RKO (cell line): ENCODE measurements around the gene GSG1L.
"Not testable (repeated sequence)": the region's sequence is repeated elsewhere in the genome, so short reads cannot be mapped to it uniquely, and the experiment has no call there.

Experiments used
- DNase-seq: peaks from one replicate; pipeline ENCODE4 v3.0.0-alpha.2; 2016; ENCODE audit warnings: low spot score

The GSG1L gene

GRCh38 chr16:27899736-27900135 is 163.8 kb downstream of the GSG1L start:
- no peak for DNase-seq

- no peak for DNase-seq
Observed at GRCh38 chr16:27894386-27894785, 169.1 kb downstream of the GSG1L start.

GRCh38 chr16:27892879-27893278 is 170.6 kb downstream of the GSG1L start:
- no peak for DNase-seq

- no peak for DNase-seq
Observed at GRCh38 chr16:27890866-27891265, 172.6 kb downstream of the GSG1L start.

GRCh38 chr16:27890006-27890405 is 173.5 kb downstream of the GSG1L start:
- DNase-seq, result no peak

- DNase-seq, result no peak
Observed at GRCh38 chr16:27883576-27883975, 179.9 kb downstream of the GSG1L start.

GRCh38 chr16:27880287-27880686 is 183.2 kb downstream of the GSG1L start:
- DNase-seq, result no peak

- DNase-seq, result no peak
Observed at GRCh38 chr16:27879601-27880247, 183.8 kb downstream of the GSG1L start.

GRCh38 chr16:27872627-27873026 is 190.9 kb downstream of the GSG1L start:
- not testable (repeated sequence) for DNase-seq

- DNase-seq, result no peak
Observed at GRCh38 chr16:27870116-27870798, 193.3 kb downstream of the GSG1L start.

GRCh38 chr16:27869411-27869810 is 194.1 kb downstream of the GSG1L start:
- DNase-seq, result no peak

GRCh38 chr16:27868180-27868579 is 195.3 kb downstream of the GSG1L start:
- DNase-seq, result no peak

- peak; percentile 86 for DNase-seq
Observed at GRCh38 chr16:27867122-27868110, 196.1 kb downstream of the GSG1L start.

- DNase-seq, result no peak
Observed at GRCh38 chr16:27863377-27863776, 200.1 kb downstream of the GSG1L start.

GRCh38 chr16:27862953-27863352 is 200.6 kb downstream of the GSG1L start:
- DNase-seq, result no peak

GRCh38 chr16:27860091-27860490 is 203.4 kb downstream of the GSG1L start:
- no peak for DNase-seq

GRCh38 chr16:27859020-27859419 is 204.5 kb downstream of the GSG1L start:
- no peak for DNase-seq

GRCh38 chr16:27853651-27854050 is 209.9 kb downstream of the GSG1L start:
- DNase-seq, result no peak

- no peak for DNase-seq
Observed at GRCh38 chr16:27853101-27853500, 210.4 kb downstream of the GSG1L start.

GRCh38 chr16:27852681-27853080 is 210.8 kb downstream of the GSG1L start:
- DNase-seq, result no peak

GRCh38 chr16:27852116-27852515 is 211.4 kb downstream of the GSG1L start:
- DNase-seq, result no peak

- no peak for DNase-seq
Observed at GRCh38 chr16:27851586-27851985, 211.9 kb downstream of the GSG1L start.

- no peak for DNase-seq
Observed at GRCh38 chr16:27849621-27850020, 213.9 kb downstream of the GSG1L start.
